CD4-positive, alpha-beta memory T cell (primary cell): Measurements from ENCODE around the gene SPATA46. TPM values are rescaled to one million over a fixed set of nuclear protein-coding genes. Genes with fewer than 3 reads are reported as not detected.

ENCODE experiments used
- CTCF ChIA-PET: fragments of 350-600 bp; sonication (Branson Sonifier 250); formaldehyde crosslinking; loops from one replicate; lab custom pipeline; 2021; ENCODE audit warnings: inconsistent platforms; ENCODE audit not compliant: partially characterized antibody; lab: Charles Lee
- POLR2A ChIA-PET: fragments of 350-600 bp; sonication (Branson Sonifier 250); formaldehyde crosslinking; loops from one replicate; lab custom pipeline; 2021; ENCODE audit not compliant: partially characterized antibody; lab: Charles Lee
- DNase-seq, 5 donors: peaks; one replicate each; pipeline versions ENCODE4 v3.0.0 to v3.0.0-alpha.2; 2020 to 2022; ENCODE audit warnings: mixed read lengths in 1 of 5
- H3K27ac ChIP-seq: one replicate; pipeline ENCODE4 v1.7.0; 2013; ENCODE audit warnings: low read depth, low read length
- H3K27me3 ChIP-seq: 2 replicates; pipeline ENCODE4 v1.7.0; 2013; ENCODE audit warnings: mild to moderate bottlenecking, low read length, moderate library complexity; ENCODE audit not compliant: insufficient read depth
- H3K36me3 ChIP-seq: 2 replicates; pipeline ENCODE4 v1.7.0; 2013; ENCODE audit warnings: mild to moderate bottlenecking, low read length, moderate library complexity; ENCODE audit not compliant: insufficient read depth
- H3K4me1 ChIP-seq: 2 replicates; pipeline ENCODE4 v1.7.0; 2013; ENCODE audit warnings: mild to moderate bottlenecking, low read length, moderate library complexity; ENCODE audit not compliant: insufficient read depth
- H3K4me3 ChIP-seq, 2 donors: one replicate each; pipeline ENCODE4 v1.7.0; 2013; ENCODE audit warnings: low read length in 2 of 2, mild to moderate bottlenecking in 1 of 2
- H3K9me3 ChIP-seq, 2 donors: one replicate each; pipeline ENCODE4 v1.7.0; 2013; ENCODE audit warnings: low read length in 2 of 2, control low read depth in 1 of 2; ENCODE audit not compliant: control insufficient read depth in 1 of 2
- H3K27ac Mint-ChIP-seq, 7 donors: one replicate each; pipeline ENCODE4 v1.8.0; 2020 to 2021; ENCODE audit warnings: mixed read lengths in 7 of 7, mild to moderate bottlenecking in 6 of 7, inconsistent platforms in 3 of 7, moderate library complexity in 3 of 7
- H3K27me3 Mint-ChIP-seq, 2 donors: one replicate each; pipeline ENCODE4 v1.8.0; 2020 to 2021; ENCODE audit warnings: mixed read lengths in 2 of 2
- H3K36me3 Mint-ChIP-seq, 2 donors: one replicate each; pipeline ENCODE4 v1.8.0; 2020 to 2021; ENCODE audit warnings: mixed read lengths in 2 of 2, inconsistent platforms in 1 of 2, mild to moderate bottlenecking in 1 of 2
- H3K4me1 Mint-ChIP-seq, 4 donors: one replicate each; pipeline ENCODE4 v1.8.0; 2020 to 2021; ENCODE audit warnings: mixed read lengths in 4 of 4, mild to moderate bottlenecking in 1 of 4
- H3K4me3 Mint-ChIP-seq, 8 donors: one replicate each; pipeline ENCODE4 v1.8.0; 2020 to 2021; ENCODE audit warnings: mixed read lengths in 8 of 8, mild to moderate bottlenecking in 7 of 8, moderate library complexity in 6 of 8, inconsistent platforms in 3 of 8
- H3K9me3 Mint-ChIP-seq, 8 donors: one replicate each; pipeline ENCODE4 v1.8.0; 2020 to 2021; ENCODE audit warnings: mixed read lengths in 8 of 8, mild to moderate bottlenecking in 5 of 8, inconsistent platforms in 3 of 8, moderate library complexity in 1 of 8
- intact Hi-C: fragments of 100-400 bp; cut with micrococcal nuclease; formaldehyde crosslinking; loops from one replicate; pipeline ENCODE4 v1.15.1; 2023
- polyA plus RNA-seq, 2 donors: library from polyadenylated mRNA; unstranded; fragments of 300-500 nt; fragmentation: Illumina TruSeq; gene quantifications; one replicate each; pipeline ENCODE4 v1.2.3, GENCODE V29; 2021
- total RNA-seq, 2 experiments: library from RNA; stranded (reverse); gene quantifications; one replicate each; pipeline ENCODE4 v1.2.3, GENCODE V29; 2021

The SPATA46 gene
- total and polyA plus RNA-seq, 4 experiments from 2014 or later, result not detected

- no peaks in the 10 kb centered on the region for H3K9me3 Mint-ChIP-seq
- H3K27ac Mint-ChIP-seq, result no peak overlapping the region
- Histone ChIP-seq H3K4me3 (no peak overlapping the region), H3K4me1 (no peaks in the 10 kb centered on the region), H3K27ac (no peak overlapping the region), H3K27me3 (no peaks in the 10 kb centered on the region), H3K9me3 (no peaks in the 10 kb centered on the region), H3K36me3 (no peaks in the 10 kb centered on the region)
- ChIA-PET CTCF (interaction anchor here (1.2 kb wide), 1 partner anchor 11 kb away, joined by 3 read pairs; no protein-coding TSS in a partner anchor), POLR2A (no interaction called here)
- H3K4me1 Mint-ChIP-seq, result no peaks in the 10 kb centered on the region
- intact Hi-C loops, result no loop called here
- H3K4me3 Mint-ChIP-seq, result no peak overlapping the region
- peaks cover 22 to 30% of the 10 kb centered on the region in 2 donors for H3K27me3 Mint-ChIP-seq
- no peaks in the 10 kb centered on the region for H3K36me3 Mint-ChIP-seq
- DNase-seq, result no peak
Observed at GRCh38 chr1:162400790-162401355, 24.2 kb upstream of the SPATA46 start.

- Mint-ChIP-seq H3K9me3 (no peaks in the 10 kb centered on the region), H3K27ac (no peak overlapping the region), H3K4me1 (no peaks in the 10 kb centered on the region), H3K36me3 (no peaks in the 10 kb centered on the region), H3K27me3 (peaks cover 22 to 28% of the 10 kb centered on the region in 2 donors), H3K4me3 (no peak overlapping the region)
- POLR2A ChIA-PET, result no interaction called here
- Histone ChIP-seq H3K4me3 (no peak overlapping the region), H3K27ac (no peak overlapping the region), H3K27me3 (no peaks in the 10 kb centered on the region), H3K9me3 (no peaks in the 10 kb centered on the region), H3K4me1 (no peaks in the 10 kb centered on the region), H3K36me3 (no peaks in the 10 kb centered on the region)
- CTCF ChIA-PET, result no interaction called here
- intact Hi-C loops, result no loop called here
- DNase-seq, result no peak
Observed at GRCh38 chr1:162398999-162399580, 22.4 kb upstream of the SPATA46 start.

DNA sequence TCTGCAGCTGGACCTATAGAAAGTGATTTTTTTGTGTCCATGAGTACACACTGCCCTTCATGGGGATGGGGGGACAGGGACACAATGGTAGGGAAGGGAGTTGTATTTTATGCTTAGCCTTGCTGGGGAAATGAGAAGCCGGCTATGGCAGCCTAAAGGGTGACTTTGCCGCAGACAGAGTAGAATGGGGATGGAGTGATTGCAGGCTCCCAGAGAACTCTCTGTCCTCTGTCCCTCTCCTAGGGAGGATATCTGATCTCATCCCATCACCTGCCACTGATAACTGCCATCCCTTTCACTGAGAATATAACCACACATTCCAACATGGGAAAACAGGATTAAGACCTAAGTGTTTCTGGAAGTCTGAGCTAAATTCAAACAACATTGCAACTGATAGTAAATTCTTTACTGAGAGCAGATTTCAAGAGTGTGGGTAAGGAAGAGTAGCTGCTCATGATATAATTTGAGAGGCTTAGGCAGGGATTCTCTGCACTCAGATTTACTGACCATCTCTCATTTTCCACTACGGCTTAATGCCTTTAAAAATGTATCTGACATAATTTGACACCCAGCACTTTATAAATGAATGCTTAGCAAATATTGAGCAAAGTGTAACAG is 21.4 kb upstream of the SPATA46 start:
- H3K27ac ChIP-seq, result no peak overlapping the region
- no peaks in the 10 kb centered on the region for H3K9me3 ChIP-seq
- DNase-seq, result no peak
- H3K9me3 Mint-ChIP-seq, result no peaks in the 10 kb centered on the region
- no peak overlapping the region for H3K27ac Mint-ChIP-seq
- no peak overlapping the region for H3K4me3 Mint-ChIP-seq
- ChIA-PET POLR2A (no interaction called here), CTCF (no interaction called here)
- no peaks in the 10 kb centered on the region for H3K36me3 Mint-ChIP-seq
- H3K27me3 Mint-ChIP-seq, result peaks cover 22 to 28% of the 10 kb centered on the region in 2 donors
- no peaks in the 10 kb centered on the region for H3K4me1 ChIP-seq
- intact Hi-C loops, result no loop called here
- no peaks in the 10 kb centered on the region for H3K27me3 ChIP-seq
- no peak overlapping the region for H3K4me3 ChIP-seq
- no peaks in the 10 kb centered on the region for H3K4me1 Mint-ChIP-seq
- H3K36me3 ChIP-seq, result no peaks in the 10 kb centered on the region

DNA sequence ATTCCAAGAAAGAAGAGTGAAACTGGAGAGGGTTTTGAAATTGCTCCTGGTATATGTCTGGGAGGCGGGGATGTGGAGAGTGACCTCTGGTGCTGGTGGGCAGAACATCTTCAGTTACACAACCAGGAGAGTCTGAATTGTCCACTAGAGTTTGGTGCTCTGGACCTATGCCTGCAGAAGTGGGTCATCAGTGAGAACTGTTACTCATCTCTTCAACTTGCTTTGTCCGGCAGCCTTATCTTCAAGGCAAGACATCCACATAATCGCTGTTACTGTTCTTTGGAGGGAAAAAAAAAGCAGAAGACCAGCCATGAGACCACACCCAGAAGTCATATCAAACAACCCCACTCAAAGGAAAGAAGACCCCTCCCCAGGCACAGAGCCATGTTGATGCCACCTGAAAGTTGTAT is 20.4 kb upstream of the SPATA46 start:
- H3K36me3 ChIP-seq, result no peaks in the 10 kb centered on the region
- H3K4me3 Mint-ChIP-seq, result no peak overlapping the region

GRCh38 chr1:162396201-162396906 is 19.7 kb upstream of the SPATA46 start:
- Histone ChIP-seq H3K9me3 (no peaks in the 10 kb centered on the region), H3K27me3 (no peaks in the 10 kb centered on the region), H3K4me1 (no peaks in the 10 kb centered on the region), H3K36me3 (no peaks in the 10 kb centered on the region), H3K4me3 (no peak overlapping the region), H3K27ac (no peak overlapping the region)
- H3K4me1 Mint-ChIP-seq, result peaks cover 0 to 4% (median 0%) of the 10 kb centered on the region in 4 donors
- no peak overlapping the region for H3K27ac Mint-ChIP-seq
- POLR2A ChIA-PET, result no interaction called here
- H3K36me3 Mint-ChIP-seq, result no peaks in the 10 kb centered on the region
- CTCF ChIA-PET, result no interaction called here
- no peaks in the 10 kb centered on the region for H3K9me3 Mint-ChIP-seq
- H3K27me3 Mint-ChIP-seq, result peaks cover 19 to 25% of the 10 kb centered on the region in 2 donors
- no peak overlapping the region for H3K4me3 Mint-ChIP-seq
- intact Hi-C loops, result no loop called here
- no peak for DNase-seq

More for the DNA sequence above, 20.4 kb upstream of the SPATA46 start:
- H3K36me3 Mint-ChIP-seq, result no peaks in the 10 kb centered on the region
- H3K4me1 Mint-ChIP-seq, result peaks cover 0 to 2% (median 0%) of the 10 kb centered on the region in 4 donors
- Histone ChIP-seq H3K4me3 (no peak overlapping the region), H3K27me3 (no peaks in the 10 kb centered on the region), H3K4me1 (no peaks in the 10 kb centered on the region), H3K27ac (no peak overlapping the region), H3K9me3 (no peaks in the 10 kb centered on the region)
- H3K27ac Mint-ChIP-seq, result no peak overlapping the region
- DNase-seq, result no peak
- POLR2A ChIA-PET, result no interaction called here
- intact Hi-C loops, result no loop called here
- CTCF ChIA-PET, result no interaction called here
- H3K27me3 Mint-ChIP-seq, result peaks cover 19 to 25% of the 10 kb centered on the region in 2 donors
- H3K9me3 Mint-ChIP-seq, result no peaks in the 10 kb centered on the region

GRCh38 chr1:162391790-162392563 is 15.3 kb upstream of the SPATA46 start:
- no peaks in the 10 kb centered on the region for H3K36me3 Mint-ChIP-seq
- H3K27ac ChIP-seq, result no peak overlapping the region
- peaks cover 7 to 26% of the 10 kb centered on the region in 2 donors for H3K27me3 Mint-ChIP-seq
- ChIA-PET POLR2A (no interaction called here), CTCF (interaction anchor here (1.2 to 2.0 kb wide), 3 partner anchors 10 to 336 kb away, joined by 4 to 9 read pairs (median 5); no protein-coding TSS in a partner anchor)
- H3K4me3 Mint-ChIP-seq, result no peak overlapping the region
- H3K9me3 ChIP-seq, result no peaks in the 10 kb centered on the region
- no peaks in the 10 kb centered on the region for H3K9me3 Mint-ChIP-seq
- intact Hi-C loops, result loop anchor here (5.0 kb wide), 2 partner anchors 530 to 600 kb away; no protein-coding TSS in a partner anchor
- DNase-seq, result peak in 2 of 5 donors; percentile 1 to 2
- H3K4me1 ChIP-seq, result no peaks in the 10 kb centered on the region
- no peak overlapping the region for H3K4me3 ChIP-seq
- H3K27me3 ChIP-seq, result no peaks in the 10 kb centered on the region
- H3K36me3 ChIP-seq, result no peaks in the 10 kb centered on the region
- peak overlapping the region in 1 of 7 donors; percentile 81 for H3K27ac Mint-ChIP-seq
- peaks cover 0 to 6% (median 0%) of the 10 kb centered on the region in 4 donors for H3K4me1 Mint-ChIP-seq
